ENCODE data around the gene HMGB2. TPM values are rescaled to one million over a fixed set of nuclear protein-coding genes. Genes with fewer than 3 reads are reported as not detected.

The HMGB2 gene
- total and polyA plus RNA-seq, 2 donors (not counting 3 experiments of a cell fraction or from before 2014, with no cell fraction given) = 45.9 to 233 TPM

- Histone ChIP-seq H3K9me1 (replicated peaks; ENCODE audit: control insufficient read depth, extremely low read depth, insufficient read depth, low read length) (no peaks in the 10 kb centered on the region), H2AFZ (ENCODE audit: low read depth, low read length) (no peak overlapping the region), H3K4me2 (ENCODE audit: insufficient read depth, low read length) (no peak overlapping the region), H3K36me3 (ENCODE audit: control insufficient read depth in 2 of 2, extremely low read depth in 1 of 2, insufficient read depth in 2 of 2, low read length in 2 of 2) (no peaks in the 10 kb centered on the region), H3K79me2 (ENCODE audit: control insufficient read depth, insufficient read depth, low read length) (no peaks in the 10 kb centered on the region), H3K4me3 (replicated peaks in 1 of 3; ENCODE audit: insufficient read depth in 1 of 3, low read depth in 1 of 3, low read length in 3 of 3) (no peak overlapping the region), H3K4me1 (ENCODE audit: control insufficient read depth, extremely low read depth, insufficient read depth, low read length) (no peaks in the 10 kb centered on the region), H3K9me3 (replicated peaks; ENCODE audit: control insufficient read depth, insufficient read depth, low read length) (no peaks in the 10 kb centered on the region), H3K9ac (replicated peaks; ENCODE audit: extremely low read depth, insufficient read depth, low read length) (no peak overlapping the region), H3K27me3 (ENCODE audit: control insufficient read depth in 2 of 2, insufficient read depth in 2 of 2, low read length in 2 of 2) (no peaks in the 10 kb centered on the region), H3K27ac (ENCODE audit: insufficient read depth, low read depth, low read length) (no peak overlapping the region), H4K20me1 (replicated peaks; ENCODE audit: control insufficient read depth, extremely low read depth, insufficient read depth, low read length) (no peaks in the 10 kb centered on the region)
- no peak for TF ChIP-seq EZH2 (IDR thresholded peaks at IDR 0.05; ENCODE audit: borderline replicate concordance, low read depth, low read length, severe bottlenecking)
- no peak for TF ChIP-seq CTCF (IDR thresholded peaks at IDR 0.05; ENCODE audit: extremely low read depth in 1 of 2, insufficient read depth in 1 of 2, low read depth in 1 of 2, low read length in 2 of 2)
- no peak for TF ChIP-seq POLR2AphosphoS5 (IDR thresholded peaks at IDR 0.05; ENCODE audit: insufficient read depth, low read depth, low read length)
- no peak for TF ChIP-seq MAX (IDR thresholded peaks at IDR 0.05; ENCODE audit: insufficient read depth, insufficient read length)
- TF ChIP-seq POLR2A (IDR thresholded peaks at IDR 0.05; ENCODE audit: low read depth, low read length) = no peak
- TF ChIP-seq FOS (IDR thresholded peaks at IDR 0.05; ENCODE audit: borderline replicate concordance, insufficient read depth, low read length) = no peak
- no peak for TF ChIP-seq JUN (IDR thresholded peaks at IDR 0.05; ENCODE audit: borderline replicate concordance, insufficient read depth, insufficient read length, low read depth)
- TF ChIP-seq MYC (IDR thresholded peaks at IDR 0.05; ENCODE audit: low read depth, low read length) = no peak
- TF ChIP-seq GATA2 (IDR thresholded peaks at IDR 0.05; ENCODE audit: insufficient read depth, insufficient read length, low read depth, low read length) = no peak
- intact Hi-C loops (cut with micrococcal nuclease) = no loop called here
- dilution Hi-C loops (cut with MboI; ENCODE audit: extremely low pct_ligation_motif_present, low sequenced_read_pairs) = no loop called here
- FAIRE-seq (no peak), DNase-seq (ENCODE audit: low read depth, low spot score) (no peak)
- BruUV-seq (replicated peaks) = no TSS peak
- ChIA-PET CTCF (no interaction called here), POLR2A (no interaction called here)
These were observed 49.7 kb downstream of the HMGB2 start for GRCh38 chr4:173284463-173284862.

All from endothelial cell of umbilical vein (primary cell).